SK-N-SH (cell line): ENCODE data around the gene SAG. TPM values are rescaled to one million over a fixed set of nuclear protein-coding genes. Genes with fewer than 3 reads are reported as not detected.

Experiments used
- CTCF ChIA-PET: fragments of 300-600, 350-600 bp; formaldehyde crosslinking; extraction: SDS; loops from one replicate; lab custom pipeline; 2021; lab: Yijun Ruan, JAX
- POLR2A ChIA-PET: fragments of 350-600 bp; sonication (Branson Sonifier 250); formaldehyde crosslinking; extraction: SDS; loops from one replicate; lab custom pipeline; 2020; ENCODE audit warnings: antibody characterized with exemption, inconsistent platforms; lab: Yijun Ruan, JAX
- DNase-seq: peaks from one replicate; pipeline ENCODE4 v3.0.0; 2012
- H2AFZ ChIP-seq: fragments of 200-600 bp; sonication (generic); 2 replicates; pipeline ENCODE4 v1.8.1; 2016; ENCODE audit warnings: antibody characterized with exemption, mild to moderate bottlenecking, low read depth
- H3F3A ChIP-seq: fragments of 200-600 bp; sonication (generic); replicated peaks from 2 replicates; pipeline ENCODE3; 2016; ENCODE audit warnings: antibody characterized with exemption, mild to moderate bottlenecking; ENCODE audit not compliant: insufficient read depth
- H3K27ac ChIP-seq, 2 experiments: fragments of 200-500 bp in 1 of 2; fragments of 200-600 bp in 1 of 2; sonication (Bioruptor generic) in 1 of 2; sonication (generic), shearing (Covaris generic) in 1 of 2; 2 replicates each; pipeline versions ENCODE4 v1.5.1 to v1.6.1; 2014 to 2016; ENCODE audit warnings: low read depth in 2 of 2, inconsistent platforms in 1 of 2, low read length in 1 of 2, mild to moderate bottlenecking in 1 of 2, mixed read lengths in 1 of 2
- H3K27me3 ChIP-seq: fragments of 200-600 bp; sonication (generic), shearing (Covaris generic); 2 replicates; pipeline ENCODE4 v1.6.1; 2016; ENCODE audit warnings: mixed run types; ENCODE audit not compliant: insufficient read depth
- H3K36me3 ChIP-seq, 2 experiments: fragments of 200-500 bp in 1 of 2; fragments of 200-600 bp in 1 of 2; sonication (Bioruptor generic) in 1 of 2; sonication (generic) in 1 of 2; replicated peaks in 1 of 2; 2 replicates each; pipeline versions ENCODE3 to v1.5.1; 2014 to 2016; ENCODE audit warnings: low read length in 1 of 2, mild to moderate bottlenecking in 1 of 2; ENCODE audit not compliant: insufficient read depth in 2 of 2, control insufficient read depth in 1 of 2
- H3K4me1 ChIP-seq, 2 experiments: fragments of 200-500 bp in 1 of 2; fragments of 200-600 bp in 1 of 2; sonication (Bioruptor generic) in 1 of 2; sonication (generic), shearing (Covaris generic) in 1 of 2; 2 replicates each; pipeline versions ENCODE4 v1.5.1 to v1.6.1; 2014 to 2016; ENCODE audit warnings: low read depth in 1 of 2, low read length in 1 of 2, mixed run types in 1 of 2; ENCODE audit not compliant: insufficient read depth in 2 of 2, control insufficient read depth in 1 of 2
- H3K4me2 ChIP-seq: fragments of 200-600 bp; sonication (generic), shearing (Covaris generic); 2 replicates; pipeline ENCODE4 v1.6.1; 2017; ENCODE audit warnings: mixed run types
- H3K4me3 ChIP-seq, 2 experiments: fragments of 200-500 bp in 1 of 2; fragments of 200-600 bp in 1 of 2; sonication (Bioruptor generic) in 1 of 2; sonication (generic), shearing (Covaris generic) in 1 of 2; 2 replicates each; pipeline versions ENCODE4 v1.5.1 to v1.8.1; 2014 to 2016; ENCODE audit warnings: low read depth in 2 of 2, inconsistent platforms in 1 of 2, low read length in 1 of 2, mild to moderate bottlenecking in 1 of 2, mixed read lengths in 1 of 2, moderate library complexity in 1 of 2
- H3K79me2 ChIP-seq: fragments of 200-600 bp; sonication (generic); 2 replicates; pipeline ENCODE4 v1.8.1; 2017; ENCODE audit warnings: mild to moderate bottlenecking; ENCODE audit not compliant: insufficient read depth
- H3K9ac ChIP-seq: fragments of 200-600 bp; sonication (generic); 2 replicates; pipeline ENCODE4 v1.6.1; 2017; ENCODE audit warnings: mixed run types
- H3K9me2 ChIP-seq: fragments of 200-600 bp; sonication (generic); 2 replicates; pipeline ENCODE4 v1.6.1; 2017; ENCODE audit warnings: mixed run types
- H3K9me3 ChIP-seq: fragments of 200-600 bp; sonication (generic); 2 replicates; pipeline ENCODE4 v1.6.1; 2017; ENCODE audit warnings: mixed run types, mild to moderate bottlenecking, moderate library complexity
- H4K20me1 ChIP-seq: fragments of 200-600 bp; sonication (generic); 2 replicates; pipeline ENCODE4 v1.6.1; 2017; ENCODE audit warnings: mild to moderate bottlenecking, mixed run types; ENCODE audit not compliant: insufficient read depth
- CHD2 ChIP-seq: fragments of 150-350 bp; IDR thresholded peaks from 2 replicates; pipeline ENCODE4 v1.6.1; 2018; ENCODE audit warnings: low read length; ENCODE audit not compliant: partially characterized antibody
- ELF1 ChIP-seq: IDR thresholded peaks from 2 replicates; pipeline ENCODE4 v1.4.0; 2012
- FOSL2 ChIP-seq: IDR thresholded peaks from 2 replicates; pipeline ENCODE4 v1.4.0; 2012; ENCODE audit warnings: low read depth, mild to moderate bottlenecking, moderate library complexity, borderline replicate concordance
- GABPA ChIP-seq: IDR thresholded peaks from 2 replicates; pipeline ENCODE4 v1.4.0; 2012; ENCODE audit warnings: low read depth, mild to moderate bottlenecking
- GATA2 ChIP-seq: sonication (generic); formaldehyde crosslinking; IDR thresholded peaks from 2 replicates; pipeline ENCODE4 v1.5.0; 2020; ENCODE audit warnings: mild to moderate bottlenecking, missing genetic modification reagents
- NRF1 ChIP-seq: IDR thresholded peaks from 2 replicates; pipeline ENCODE4 v1.6.1; 2012; ENCODE audit warnings: low read depth, mild to moderate bottlenecking, low read length
- POLR2AphosphoS5 ChIP-seq: IDR thresholded peaks from 2 replicates; pipeline ENCODE4 v1.6.1; 2012; ENCODE audit warnings: low read depth, low read length
- RFX5 ChIP-seq: IDR thresholded peaks from 2 replicates; pipeline ENCODE4 v1.6.1; 2012; ENCODE audit warnings: mild to moderate bottlenecking, improper control_type of control experiment, low read length
- SIN3A ChIP-seq: IDR thresholded peaks from 2 replicates; pipeline ENCODE4 v1.6.1; 2012; ENCODE audit warnings: low read depth, mild to moderate bottlenecking, low read length, moderate library complexity, borderline replicate concordance
- SMC3 ChIP-seq: IDR thresholded peaks from 2 replicates; pipeline ENCODE4 v1.6.1; 2012; ENCODE audit warnings: low read depth, low read length, improper control_type of control experiment
- TAF1 ChIP-seq: IDR thresholded peaks from 2 replicates; pipeline ENCODE4 v1.6.1; 2012; ENCODE audit warnings: low read depth, mild to moderate bottlenecking, low read length, moderate library complexity, borderline replicate concordance
- TCF12 ChIP-seq: IDR thresholded peaks from 2 replicates; pipeline ENCODE4 v1.4.0; 2012
- WGBS: methylation state at CpG from one replicate; pipeline ENCODE4 v1.1.6; 2017; ENCODE audit warnings: low lambda C conversion rate; 5-methylcytosine and 5-hydroxymethylcytosine counted together
- polyA plus RNA-seq, 3 experiments: library from polyadenylated mRNA; depleted of rRNA; stranded (reverse); fragments of >200 nt; gene quantifications; 2 replicates each; pipeline ENCODE4 v1.2.3, GENCODE V29; 2012
- TF ChIP-seq, protein P1 (sequence below): IDR thresholded peaks from 2 replicates; pipeline ENCODE4 v1.4.0; 2012; ENCODE audit warnings: low read depth
- TF ChIP-seq, protein P2 (sequence below): fragments of 150-350 bp; IDR thresholded peaks from 2 replicates; pipeline ENCODE4 v1.6.1; 2017; ENCODE audit warnings: antibody characterized with exemption, low read length, low read depth, borderline replicate concordance
- TF ChIP-seq, protein P3 (sequence below): IDR thresholded peaks from 2 replicates; pipeline ENCODE4 v1.6.1; 2012; ENCODE audit warnings: mild to moderate bottlenecking, low read depth, low read length, moderate library complexity

Gene SAG
- polyA plus RNA-seq, 1 of the 3 experiments (the other 2 are of a cell fraction): not detected

DNA sequence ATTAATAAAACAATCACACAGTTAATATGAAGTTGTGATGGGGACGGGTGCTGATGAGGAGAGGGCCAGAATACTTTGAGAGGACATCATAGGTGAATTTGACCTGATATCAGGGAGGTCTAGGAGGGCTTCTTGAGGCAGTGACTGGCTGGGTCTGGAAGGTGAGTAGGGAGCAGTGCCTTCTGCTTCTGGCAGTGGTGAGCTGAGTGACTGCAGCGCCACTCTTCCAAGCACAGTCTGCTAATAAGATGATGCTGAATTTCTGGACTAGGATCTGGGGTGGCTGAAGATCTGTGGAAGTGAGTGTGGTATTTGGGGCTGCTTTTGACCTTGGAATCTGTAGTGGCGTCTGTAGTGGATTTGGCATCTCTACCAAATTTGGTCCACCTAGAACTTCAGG is 52.2 kb downstream of the SAG start (continued):
- TF ChIP-seq, protein P1, sequence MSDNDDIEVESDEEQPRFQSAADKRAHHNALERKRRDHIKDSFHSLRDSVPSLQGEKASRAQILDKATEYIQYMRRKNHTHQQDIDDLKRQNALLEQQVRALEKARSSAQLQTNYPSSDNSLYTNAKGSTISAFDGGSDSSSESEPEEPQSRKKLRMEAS: no peak
- TF ChIP-seq, protein P2, sequence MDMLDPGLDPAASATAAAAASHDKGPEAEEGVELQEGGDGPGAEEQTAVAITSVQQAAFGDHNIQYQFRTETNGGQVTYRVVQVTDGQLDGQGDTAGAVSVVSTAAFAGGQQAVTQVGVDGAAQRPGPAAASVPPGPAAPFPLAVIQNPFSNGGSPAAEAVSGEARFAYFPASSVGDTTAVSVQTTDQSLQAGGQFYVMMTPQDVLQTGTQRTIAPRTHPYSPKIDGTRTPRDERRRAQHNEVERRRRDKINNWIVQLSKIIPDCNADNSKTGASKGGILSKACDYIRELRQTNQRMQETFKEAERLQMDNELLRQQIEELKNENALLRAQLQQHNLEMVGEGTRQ: no peak

DNA sequence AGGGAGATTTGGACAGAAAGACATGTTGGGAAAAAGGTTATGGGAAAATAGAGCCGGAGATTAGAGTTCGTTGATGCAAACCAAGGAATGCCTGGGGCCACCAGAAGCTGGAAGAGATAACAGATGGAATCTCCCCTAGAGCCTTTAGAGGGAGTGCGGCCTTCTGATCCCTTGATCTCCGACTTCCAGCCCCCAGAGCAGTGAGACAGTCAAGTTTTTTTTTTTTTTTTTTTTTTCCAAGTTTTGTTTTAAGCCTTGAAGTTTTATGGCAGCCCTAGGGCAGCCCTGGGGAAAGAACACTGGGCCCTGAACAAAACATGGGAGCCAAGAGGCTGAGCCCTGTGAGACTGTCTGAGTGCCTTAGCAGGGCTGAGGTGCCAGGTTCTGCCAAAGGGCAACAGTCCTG is 53.2 kb downstream of the SAG start:
- no peak for TF ChIP-seq GATA2 (CRISPR knock-in tag)
- TF ChIP-seq, protein P3, sequence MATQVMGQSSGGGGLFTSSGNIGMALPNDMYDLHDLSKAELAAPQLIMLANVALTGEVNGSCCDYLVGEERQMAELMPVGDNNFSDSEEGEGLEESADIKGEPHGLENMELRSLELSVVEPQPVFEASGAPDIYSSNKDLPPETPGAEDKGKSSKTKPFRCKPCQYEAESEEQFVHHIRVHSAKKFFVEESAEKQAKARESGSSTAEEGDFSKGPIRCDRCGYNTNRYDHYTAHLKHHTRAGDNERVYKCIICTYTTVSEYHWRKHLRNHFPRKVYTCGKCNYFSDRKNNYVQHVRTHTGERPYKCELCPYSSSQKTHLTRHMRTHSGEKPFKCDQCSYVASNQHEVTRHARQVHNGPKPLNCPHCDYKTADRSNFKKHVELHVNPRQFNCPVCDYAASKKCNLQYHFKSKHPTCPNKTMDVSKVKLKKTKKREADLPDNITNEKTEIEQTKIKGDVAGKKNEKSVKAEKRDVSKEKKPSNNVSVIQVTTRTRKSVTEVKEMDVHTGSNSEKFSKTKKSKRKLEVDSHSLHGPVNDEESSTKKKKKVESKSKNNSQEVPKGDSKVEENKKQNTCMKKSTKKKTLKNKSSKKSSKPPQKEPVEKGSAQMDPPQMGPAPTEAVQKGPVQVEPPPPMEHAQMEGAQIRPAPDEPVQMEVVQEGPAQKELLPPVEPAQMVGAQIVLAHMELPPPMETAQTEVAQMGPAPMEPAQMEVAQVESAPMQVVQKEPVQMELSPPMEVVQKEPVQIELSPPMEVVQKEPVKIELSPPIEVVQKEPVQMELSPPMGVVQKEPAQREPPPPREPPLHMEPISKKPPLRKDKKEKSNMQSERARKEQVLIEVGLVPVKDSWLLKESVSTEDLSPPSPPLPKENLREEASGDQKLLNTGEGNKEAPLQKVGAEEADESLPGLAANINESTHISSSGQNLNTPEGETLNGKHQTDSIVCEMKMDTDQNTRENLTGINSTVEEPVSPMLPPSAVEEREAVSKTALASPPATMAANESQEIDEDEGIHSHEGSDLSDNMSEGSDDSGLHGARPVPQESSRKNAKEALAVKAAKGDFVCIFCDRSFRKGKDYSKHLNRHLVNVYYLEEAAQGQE: no peak
- no peak for TF ChIP-seq RFX5
- H3K4me2 ChIP-seq: no peak overlapping the region
- POLR2A ChIA-PET: interaction anchor here (0.7 kb wide), 1 partner anchor 40 kb away, joined by 5 read pairs; no protein-coding TSS in a partner anchor

DNA sequence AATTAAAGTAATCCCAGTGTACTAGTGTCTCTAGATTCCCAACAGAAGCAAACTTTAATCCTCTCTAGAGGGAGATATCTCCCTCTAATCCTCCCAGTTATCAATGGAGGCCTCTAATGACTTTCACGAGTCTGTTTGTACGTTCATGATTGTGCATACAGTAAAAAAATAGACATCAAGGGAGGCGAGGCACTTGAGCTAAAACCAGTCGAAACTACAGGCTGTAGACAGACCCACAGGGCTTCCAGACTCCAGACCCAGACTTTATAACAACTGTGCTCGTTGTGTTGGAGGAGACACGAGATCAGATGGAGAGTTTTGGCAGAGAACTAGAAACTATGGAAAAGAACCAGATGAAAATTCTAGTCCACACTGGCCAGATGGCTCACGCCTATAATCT is 53.7 kb downstream of the SAG start:
- H3K4me2 ChIP-seq: no peak overlapping the region
- peaks cover 62% of the 10 kb centered on the region for H3K79me2 ChIP-seq
- no peak for TF ChIP-seq GABPA
- TF ChIP-seq, protein P3: no peak
- no peak for TF ChIP-seq TCF12
- no peak for TF ChIP-seq TAF1
- TF ChIP-seq SIN3A: no peak
- no peak for TF ChIP-seq CHD2
- no peak for TF ChIP-seq FOSL2
- TF ChIP-seq SMC3: no peak
- no peak for TF ChIP-seq RFX5
- TF ChIP-seq ELF1: no peak
- no peak for TF ChIP-seq POLR2AphosphoS5
- TF ChIP-seq NRF1: no peak
- peaks cover 0 to 3% of the 10 kb centered on the region in 2 experiments; a peak in 2 of 4 replicates for H3K4me1 ChIP-seq
- H3K9ac ChIP-seq: no peak overlapping the region
- H3K36me3 ChIP-seq: peaks cover 0 to 20% of the 10 kb centered on the region in 2 experiments
- no peaks in the 10 kb centered on the region for H3K9me2 ChIP-seq
- H3K9me3 ChIP-seq: no peaks in the 10 kb centered on the region; the same call in 1 of the 2 replicates
- DNase-seq: no peak
- no peak overlapping the region for H2AFZ ChIP-seq
- CTCF ChIA-PET: no interaction called here
- no peak overlapping the region for H3K27ac ChIP-seq
- H3F3A ChIP-seq: no peaks in the 10 kb centered on the region
- 0 out of 2 replicates have a peak, but pooled peaks cover 2% of the 10 kb centered on the region for H4K20me1 ChIP-seq
- 92% methylated on average over 7 of the region's 7 CpGs for WGBS
- no peaks in the 10 kb centered on the region for H3K27me3 ChIP-seq
- POLR2A ChIA-PET: no interaction called here
- no peak overlapping the region for H3K4me3 ChIP-seq

More for the DNA sequence above, 53.2 kb downstream of the SAG start:
- no peaks in the 10 kb centered on the region for H3F3A ChIP-seq
- no peak overlapping the region for H2AFZ ChIP-seq
- no peaks in the 10 kb centered on the region for H3K9me2 ChIP-seq
- H3K9me3 ChIP-seq: no peaks in the 10 kb centered on the region; the same call in 1 of the 2 replicates
- peaks cover under 1 to 7% of the 10 kb centered on the region in 2 experiments; a peak in 2 of 4 replicates for H3K4me1 ChIP-seq
- no peak overlapping the region for H3K4me3 ChIP-seq
- no peak overlapping the region for H3K9ac ChIP-seq
- no peak overlapping the region for H3K27ac ChIP-seq
- DNase-seq: no peak
- peaks cover 0 to 20% of the 10 kb centered on the region in 2 experiments for H3K36me3 ChIP-seq
- CTCF ChIA-PET: interaction anchor here (1.7 kb wide), 1 partner anchor 12 kb away, joined by 3 read pairs; no protein-coding TSS in a partner anchor
- peaks cover 68% of the 10 kb centered on the region for H3K79me2 ChIP-seq
- H4K20me1 ChIP-seq: 0 out of 2 replicates have a peak, but pooled peaks cover 7% of the 10 kb centered on the region
- H3K27me3 ChIP-seq: no peaks in the 10 kb centered on the region
- WGBS: 97% methylated on average over 4 of the region's 4 CpGs
